ENCODE data around the gene RNU6-1. TPM values are rescaled to one million over a fixed set of nuclear protein-coding genes. Genes with fewer than 3 reads are reported as not detected.
A peak's percentile ranks its signal among the peaks of the same experiment; 100 is the strongest.

RNU6-1 gene
- total RNA-seq, 4 donors from 2014 or later = not detected

DNA sequence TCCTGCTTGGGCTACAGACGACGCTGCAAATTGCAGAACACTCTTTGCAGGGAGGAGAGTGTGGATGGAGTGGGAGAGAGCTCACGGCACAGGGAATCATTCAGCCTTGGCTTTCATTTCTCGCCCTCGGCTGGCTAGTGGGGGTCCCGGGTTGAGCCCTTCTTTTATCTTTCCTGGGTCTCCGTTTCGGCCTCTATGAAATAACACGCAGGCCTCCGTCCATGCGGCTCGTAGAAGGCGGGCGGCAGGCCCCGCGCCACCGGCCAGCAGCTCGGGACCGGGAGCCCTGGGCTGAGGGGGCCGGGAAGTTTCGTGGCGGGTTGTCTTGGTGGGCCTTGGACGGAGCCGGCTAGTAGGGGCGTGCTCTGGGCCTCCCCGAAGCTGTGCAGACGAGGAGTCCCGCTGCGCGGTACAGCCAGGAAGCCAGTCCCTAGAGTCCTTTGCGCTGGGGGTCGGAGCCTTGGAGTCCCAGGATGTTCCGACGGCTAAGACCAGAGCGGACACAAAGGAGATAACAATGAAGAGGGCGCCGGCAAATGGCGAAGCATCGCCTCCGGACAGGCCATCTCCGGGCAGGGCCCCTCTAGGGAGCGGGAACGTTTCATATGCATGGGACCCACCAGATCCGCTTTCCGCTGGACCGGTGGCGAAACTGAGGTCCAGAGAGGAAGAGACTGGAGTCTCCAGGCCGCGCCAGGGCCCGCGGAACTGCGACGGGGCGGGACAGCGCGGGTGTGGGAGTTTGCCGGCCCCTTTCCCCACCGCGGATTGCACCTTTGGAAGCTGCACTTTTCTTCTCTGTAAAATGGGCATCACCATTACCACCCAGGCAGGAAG is 4.3 kb downstream of the RNU6-1 start:
- WGBS, 2 donors = 2 to 6% methylated on average over 34 to 51 of the region's 59 CpGs
- peak overlapping the region; percentile 22 for H3K4me3 ChIP-seq (ENCODE audit: low read depth, poor library complexity, severe bottlenecking)
- peak in 1 of 2 donors; percentile 89 for DNase-seq (ENCODE audit: low spot score in 2 of 2)
- intact Hi-C loops (cut with DNase I; ENCODE audit: low total_unique reads) = no loop called here
- TF ChIP-seq POLR2A (IDR thresholded peaks at IDR 0.05) = no peak
- TF ChIP-seq, protein P1, sequence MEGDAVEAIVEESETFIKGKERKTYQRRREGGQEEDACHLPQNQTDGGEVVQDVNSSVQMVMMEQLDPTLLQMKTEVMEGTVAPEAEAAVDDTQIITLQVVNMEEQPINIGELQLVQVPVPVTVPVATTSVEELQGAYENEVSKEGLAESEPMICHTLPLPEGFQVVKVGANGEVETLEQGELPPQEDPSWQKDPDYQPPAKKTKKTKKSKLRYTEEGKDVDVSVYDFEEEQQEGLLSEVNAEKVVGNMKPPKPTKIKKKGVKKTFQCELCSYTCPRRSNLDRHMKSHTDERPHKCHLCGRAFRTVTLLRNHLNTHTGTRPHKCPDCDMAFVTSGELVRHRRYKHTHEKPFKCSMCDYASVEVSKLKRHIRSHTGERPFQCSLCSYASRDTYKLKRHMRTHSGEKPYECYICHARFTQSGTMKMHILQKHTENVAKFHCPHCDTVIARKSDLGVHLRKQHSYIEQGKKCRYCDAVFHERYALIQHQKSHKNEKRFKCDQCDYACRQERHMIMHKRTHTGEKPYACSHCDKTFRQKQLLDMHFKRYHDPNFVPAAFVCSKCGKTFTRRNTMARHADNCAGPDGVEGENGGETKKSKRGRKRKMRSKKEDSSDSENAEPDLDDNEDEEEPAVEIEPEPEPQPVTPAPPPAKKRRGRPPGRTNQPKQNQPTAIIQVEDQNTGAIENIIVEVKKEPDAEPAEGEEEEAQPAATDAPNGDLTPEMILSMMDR (IDR thresholded peaks at IDR 0.05) = no peak

DNA sequence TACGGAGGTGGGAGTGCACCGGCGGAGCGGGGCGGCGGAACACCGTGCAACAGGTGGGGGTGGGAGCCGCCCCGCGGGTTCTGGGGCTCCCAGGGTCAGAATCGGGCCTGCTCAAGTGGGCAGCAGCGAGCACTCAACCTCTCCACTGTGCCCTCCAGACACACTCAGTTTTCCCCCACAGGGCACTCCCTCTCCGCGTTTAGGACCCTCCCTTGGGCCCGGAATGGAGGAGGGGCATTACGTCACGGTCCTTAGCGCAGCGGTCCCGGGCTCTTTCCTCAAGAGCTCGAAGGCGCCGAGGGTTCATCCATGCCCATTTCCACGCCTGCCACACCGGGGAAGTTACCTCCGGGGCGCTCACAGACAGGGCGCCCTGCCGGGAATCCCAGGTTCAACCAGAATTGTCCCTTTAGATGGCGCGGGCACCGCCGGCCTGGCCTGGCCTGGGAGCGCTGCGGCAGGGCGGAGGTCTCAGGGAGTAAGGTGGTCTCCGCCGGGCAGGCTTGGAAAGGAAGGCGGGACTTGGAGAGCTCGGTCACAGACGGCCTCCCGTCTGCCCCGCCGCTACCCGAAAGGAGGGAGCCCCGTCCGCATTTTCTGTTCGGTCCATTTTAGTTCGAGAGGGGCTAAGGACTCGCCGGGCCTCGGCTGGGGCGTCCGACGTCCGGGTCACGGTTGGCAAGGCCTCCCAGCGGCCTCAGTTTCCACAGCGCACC is 5.1 kb downstream of the RNU6-1 start:
- peak in 1 of 2 donors; percentile 88 for DNase-seq (ENCODE audit: low spot score in 2 of 2)
- intact Hi-C loops (cut with DNase I; ENCODE audit: low total_unique reads) = loop anchor here (5.0 kb wide), 1 partner anchor 377 kb away; no protein-coding TSS in a partner anchor
- peak overlapping the region; percentile 22 for H3K4me3 ChIP-seq (ENCODE audit: low read depth, poor library complexity, severe bottlenecking)
- TF ChIP-seq, protein P1 (IDR thresholded peaks at IDR 0.05) = no peak
- no peak for TF ChIP-seq POLR2A (IDR thresholded peaks at IDR 0.05)
- 1% methylated on average over 46 to 49 of the region's 59 CpGs for WGBS, 2 donors

DNA sequence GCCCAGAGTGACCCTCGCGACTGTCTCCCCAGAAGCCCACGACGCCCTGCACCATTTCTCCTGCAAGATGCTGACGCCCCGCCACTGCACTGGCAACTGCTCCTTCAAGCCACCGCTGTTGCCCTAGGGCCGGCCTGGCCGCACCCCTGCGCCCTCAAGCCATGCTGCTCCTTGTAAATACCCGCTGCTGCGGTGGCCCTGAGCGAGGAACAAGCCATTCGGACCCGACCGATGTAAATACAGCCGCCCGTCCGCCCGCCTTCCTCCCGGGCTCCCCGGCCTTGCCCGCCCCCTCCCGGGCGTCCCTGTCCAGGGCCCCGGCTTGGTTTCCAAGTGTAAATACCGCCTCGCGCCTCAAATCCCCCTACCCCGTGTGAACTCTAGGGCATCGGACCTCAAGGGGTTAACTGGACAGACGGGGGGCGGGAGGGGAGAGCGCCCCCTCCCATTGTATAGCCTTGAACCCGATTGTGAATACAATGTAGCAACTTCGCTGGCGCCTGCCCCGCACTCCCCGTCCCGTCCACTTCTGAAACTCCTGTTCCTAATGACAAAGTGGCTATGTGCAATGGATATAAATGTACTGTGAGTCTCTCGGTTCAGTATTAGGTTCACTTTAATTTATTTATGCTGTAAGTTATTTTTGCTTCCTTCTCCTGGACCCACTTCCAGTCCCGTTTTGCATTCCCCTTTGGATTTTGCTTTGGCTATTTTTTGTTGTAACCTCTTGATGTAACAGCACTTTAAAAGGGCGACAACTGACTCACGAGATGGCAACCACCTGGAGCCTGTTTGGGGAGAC is 5.9 kb downstream of the RNU6-1 start:
- DNase-seq (ENCODE audit: low spot score in 2 of 2) = peak in 1 of 2 donors; percentile 89
- intact Hi-C loops (cut with DNase I; ENCODE audit: low total_unique reads) = loop anchor here (5.0 kb wide), 1 partner anchor 377 kb away; no protein-coding TSS in a partner anchor
- 1 to 2% methylated on average over 35 to 37 of the region's 44 CpGs for WGBS, 2 donors
- no peak overlapping the region for H3K4me3 ChIP-seq (ENCODE audit: low read depth, poor library complexity, severe bottlenecking)
- no peak for TF ChIP-seq POLR2A (IDR thresholded peaks at IDR 0.05)
- TF ChIP-seq, protein P1 (IDR thresholded peaks at IDR 0.05) = no peak

DNA sequence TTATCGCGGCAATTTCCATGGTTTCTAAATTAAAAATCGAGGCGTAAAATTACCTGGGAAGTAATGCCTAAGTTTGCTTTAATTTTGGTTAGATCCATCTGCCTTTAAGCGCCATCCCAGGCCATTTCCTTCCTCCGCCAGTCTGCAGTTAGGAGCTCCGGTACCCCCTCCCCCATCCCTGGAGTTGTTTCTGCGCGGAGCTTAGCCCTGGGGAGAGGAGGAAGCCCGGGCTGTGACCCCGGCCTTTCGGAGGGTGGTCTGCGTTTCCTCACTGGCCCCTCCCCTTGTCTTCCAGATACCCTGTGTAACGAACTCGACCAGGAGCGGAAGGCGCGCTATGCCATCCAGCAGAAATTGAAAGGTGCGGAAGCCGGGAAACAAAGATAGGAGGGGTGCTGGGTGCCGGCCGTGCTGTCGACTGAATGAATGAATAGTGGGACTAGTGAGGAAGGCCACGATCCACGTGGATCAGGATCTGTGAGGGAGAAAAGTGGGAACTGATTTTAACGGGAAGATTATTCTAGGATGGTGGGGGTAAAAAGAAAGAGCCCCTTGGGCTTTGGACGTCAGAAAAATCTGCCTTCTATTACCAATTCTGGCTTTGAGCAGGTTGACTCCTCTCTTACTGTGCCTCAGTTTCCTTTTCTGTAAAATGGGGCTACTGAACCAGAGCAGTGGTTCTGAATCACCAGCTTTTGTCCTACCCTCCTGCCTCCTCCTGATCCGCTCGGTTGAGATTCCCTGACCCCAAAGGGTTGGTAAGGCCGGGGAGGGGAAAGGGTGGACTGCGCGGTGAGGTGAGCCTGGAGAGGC is 6.7 kb downstream of the RNU6-1 start:
- no peak overlapping the region for H3K4me3 ChIP-seq (ENCODE audit: low read depth, poor library complexity, severe bottlenecking)
- 11% methylated on average over 30 to 31 of the region's 32 CpGs for WGBS, 2 donors
- TF ChIP-seq, protein P1 (IDR thresholded peaks at IDR 0.05) = no peak
- TF ChIP-seq POLR2A (IDR thresholded peaks at IDR 0.05) = no peak
- intact Hi-C loops (cut with DNase I; ENCODE audit: low total_unique reads) = loop anchor here (5.0 kb wide), 1 partner anchor 376 kb away; no protein-coding TSS in a partner anchor
- no peak for DNase-seq (ENCODE audit: low spot score in 2 of 2)
